Thoracic aorta (tissue), 2 donors: ENCODE data around the gene SNAPC4. TPM values are rescaled to one million over a fixed set of nuclear protein-coding genes. Genes with fewer than 3 reads are reported as not detected.

Source experiments
- ATAC-seq: fragments of 150-250 bp; one replicate; pipeline ENCODE4 v1.8.0; 2017; ENCODE audit warnings: low read depth; ENCODE audit not compliant: insufficient number of reproducible peaks, low FRiP score
- DNase-seq: peaks from one replicate; pipeline ENCODE4 v3.0.0-alpha.2; 2020; ENCODE audit warnings: low spot score
- H3K27ac ChIP-seq, 2 donors: fragments of 200-600 bp; sonication (generic); 1 replicate in 1 of 2; 2 replicates in 1 of 2; pipeline ENCODE4 v1.5.1; 2016; ENCODE audit warnings: mild to moderate bottlenecking in 2 of 2, moderate library complexity in 2 of 2
- H3K27me3 ChIP-seq: fragments of 200-600 bp; sonication (generic); replicated peaks from 2 replicates; pipeline ENCODE4 v1.6.0; 2016; ENCODE audit warnings: mild to moderate bottlenecking; ENCODE audit not compliant: insufficient read depth
- H3K36me3 ChIP-seq: fragments of 200-600 bp; sonication (generic); one replicate; pipeline ENCODE4 v1.5.1; 2016
- H3K4me1 ChIP-seq, 2 donors: fragments of 200-600 bp; sonication (generic); 1 replicate in 1 of 2; 2 replicates in 1 of 2; pipeline versions ENCODE4 v1.5.1 to v1.6.0; 2016; ENCODE audit warnings: low read depth in 2 of 2, mild to moderate bottlenecking in 1 of 2; ENCODE audit not compliant: control insufficient read depth in 1 of 2
- H3K4me3 ChIP-seq: fragments of 200-600 bp; sonication (generic); 2 replicates; pipeline ENCODE4 v1.5.1; 2016; ENCODE audit warnings: mild to moderate bottlenecking
- H3K9me3 ChIP-seq: fragments of 200-600 bp; sonication (generic); 2 replicates; pipeline ENCODE4 v1.5.1; 2016
- CTCF ChIP-seq: fragments of 200-600 bp; sonication (generic); IDR thresholded peaks from one replicate; pipeline ENCODE4 v1.5.1; 2019; ENCODE audit warnings: antibody characterized with exemption
- total RNA-seq, 2 donors: library from RNA; depleted of rRNA; stranded (reverse); fragments of >200 nt; gene quantifications; one replicate each; pipeline versions ENCODE4 v1.1.0 to v1.2.3, GENCODE V29; 2016

Gene SNAPC4
- total RNA-seq, 2 donors from 2014 or later, result 8.0 to 8.5 TPM

- no peak for TF ChIP-seq CTCF
- Histone ChIP-seq H3K9me3 (no peaks in the 10 kb centered on the region), H3K27ac (no peak overlapping the region), H3K4me1 (peaks cover 12 to 19% of the 10 kb centered on the region in 2 donors), H3K27me3 (no peaks in the 10 kb centered on the region), H3K36me3 (peaks cover 46% of the 10 kb centered on the region), H3K4me3 (no peak overlapping the region)
- no peak for ATAC-seq
- no peak for DNase-seq
Observed at GRCh38 chr9:136395345-136396218, 4.4 kb downstream of the SNAPC4 start.

DNA sequence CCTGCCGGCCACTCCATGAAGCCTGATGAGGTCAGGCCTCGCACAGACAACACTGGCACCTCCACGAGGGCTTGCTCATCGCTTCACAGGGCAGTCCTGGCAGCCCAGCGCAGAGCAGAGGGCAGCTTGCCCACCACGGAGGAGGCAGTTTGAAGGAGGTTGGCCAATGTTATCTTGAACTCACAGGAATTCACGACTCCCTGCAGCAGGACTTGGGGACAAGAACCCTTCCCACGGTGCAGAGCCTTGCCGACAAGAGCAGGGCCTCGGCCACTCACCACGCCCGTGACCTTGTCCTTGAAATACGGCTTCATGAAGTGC lies 5.0 kb downstream of the SNAPC4 start:
- Histone ChIP-seq H3K27me3 (no peaks in the 10 kb centered on the region), H3K27ac (no peak overlapping the region), H3K4me3 (no peak overlapping the region), H3K9me3 (no peaks in the 10 kb centered on the region), H3K4me1 (peaks cover 10 to 14% of the 10 kb centered on the region in 2 donors), H3K36me3 (peaks cover 46% of the 10 kb centered on the region)
- ATAC-seq (no peak), DNase-seq (no peak)
- TF ChIP-seq CTCF, result no peak

- DNase-seq, result no peak
- Histone ChIP-seq H3K36me3 (peaks cover 47% of the 10 kb centered on the region), H3K27me3 (no peaks in the 10 kb centered on the region), H3K27ac (no peak overlapping the region), H3K4me1 (peaks cover 10 to 11% of the 10 kb centered on the region in 2 donors), H3K9me3 (no peaks in the 10 kb centered on the region), H3K4me3 (no peak overlapping the region)
- no peak for TF ChIP-seq CTCF
- ATAC-seq, result no peak
Observed at GRCh38 chr9:136394312-136395019, 5.5 kb downstream of the SNAPC4 start.

DNA sequence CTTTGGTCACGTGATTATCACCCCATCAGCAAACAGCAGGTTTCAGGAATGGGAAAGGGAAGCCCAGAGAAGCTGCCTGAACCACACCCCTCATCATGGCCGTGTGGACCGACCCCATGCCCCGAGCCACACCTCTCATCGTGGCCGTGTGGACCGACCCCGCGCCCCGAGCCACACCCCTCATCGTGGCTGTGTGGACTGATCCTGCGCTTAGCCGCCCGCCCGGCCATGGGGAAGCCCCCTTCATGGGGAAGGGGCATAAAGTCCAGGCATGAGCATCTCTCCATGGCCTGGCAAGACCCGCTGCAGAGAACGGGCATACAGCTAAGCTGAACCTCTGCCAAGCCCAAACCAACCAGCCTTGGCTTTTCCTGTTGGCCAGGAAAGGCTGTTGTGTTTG lies 6.4 kb downstream of the SNAPC4 start:
- DNase-seq (no peak), ATAC-seq (no peak)
- no peaks in the 10 kb centered on the region for H3K27me3 ChIP-seq
- no peak for TF ChIP-seq CTCF
- no peak overlapping the region for H3K27ac ChIP-seq
- H3K9me3 ChIP-seq, result no peaks in the 10 kb centered on the region
- peaks cover 57% of the 10 kb centered on the region for H3K36me3 ChIP-seq
- peaks cover 1 to 2% of the 10 kb centered on the region in 2 donors for H3K4me1 ChIP-seq
- H3K4me3 ChIP-seq, result no peak overlapping the region

- TF ChIP-seq CTCF, result no peak
- H3K9me3 ChIP-seq, result no peaks in the 10 kb centered on the region
- peaks cover 60% of the 10 kb centered on the region for H3K36me3 ChIP-seq
- no peak overlapping the region for H3K4me3 ChIP-seq
- no peaks in the 10 kb centered on the region for H3K27me3 ChIP-seq
- DNase-seq, result no peak
- H3K4me1 ChIP-seq, result no peaks in the 10 kb centered on the region
- H3K27ac ChIP-seq, result no peak overlapping the region
- no peak for ATAC-seq
Observed at GRCh38 chr9:136392538-136393449, 7.2 kb downstream of the SNAPC4 start.
